SK-N-SH (cell line): ENCODE measurements around the gene MX1. TPM values are rescaled to one million over a fixed set of nuclear protein-coding genes. Genes with fewer than 3 reads are reported as not detected.

ENCODE experiments used
- CTCF ChIA-PET: fragments of 300-600, 350-600 bp; formaldehyde crosslinking; extraction: SDS; loops from one replicate; lab custom pipeline; 2021; lab: Yijun Ruan, JAX
- POLR2A ChIA-PET: fragments of 350-600 bp; sonication (Branson Sonifier 250); formaldehyde crosslinking; extraction: SDS; loops from one replicate; lab custom pipeline; 2020; ENCODE audit warnings: antibody characterized with exemption, inconsistent platforms; lab: Yijun Ruan, JAX
- DNase-seq: peaks from one replicate; pipeline ENCODE4 v3.0.0; 2012
- H2AFZ ChIP-seq: fragments of 200-600 bp; sonication (generic); 2 replicates; pipeline ENCODE4 v1.8.1; 2016; ENCODE audit warnings: antibody characterized with exemption, mild to moderate bottlenecking, low read depth
- H3F3A ChIP-seq: fragments of 200-600 bp; sonication (generic); replicated peaks from 2 replicates; pipeline ENCODE3; 2016; ENCODE audit warnings: antibody characterized with exemption, mild to moderate bottlenecking; ENCODE audit not compliant: insufficient read depth
- H3K27ac ChIP-seq, 2 experiments: fragments of 200-500 bp in 1 of 2; fragments of 200-600 bp in 1 of 2; sonication (Bioruptor generic) in 1 of 2; sonication (generic), shearing (Covaris generic) in 1 of 2; 2 replicates each; pipeline versions ENCODE4 v1.5.1 to v1.6.1; 2014 to 2016; ENCODE audit warnings: low read depth in 2 of 2, inconsistent platforms in 1 of 2, low read length in 1 of 2, mild to moderate bottlenecking in 1 of 2, mixed read lengths in 1 of 2
- H3K27me3 ChIP-seq: fragments of 200-600 bp; sonication (generic), shearing (Covaris generic); 2 replicates; pipeline ENCODE4 v1.6.1; 2016; ENCODE audit warnings: mixed run types; ENCODE audit not compliant: insufficient read depth
- H3K36me3 ChIP-seq, 2 experiments: fragments of 200-500 bp in 1 of 2; fragments of 200-600 bp in 1 of 2; sonication (Bioruptor generic) in 1 of 2; sonication (generic) in 1 of 2; replicated peaks in 1 of 2; 2 replicates each; pipeline versions ENCODE3 to v1.5.1; 2014 to 2016; ENCODE audit warnings: low read length in 1 of 2, mild to moderate bottlenecking in 1 of 2; ENCODE audit not compliant: insufficient read depth in 2 of 2, control insufficient read depth in 1 of 2
- H3K4me1 ChIP-seq, 2 experiments: fragments of 200-500 bp in 1 of 2; fragments of 200-600 bp in 1 of 2; sonication (Bioruptor generic) in 1 of 2; sonication (generic), shearing (Covaris generic) in 1 of 2; 2 replicates each; pipeline versions ENCODE4 v1.5.1 to v1.6.1; 2014 to 2016; ENCODE audit warnings: low read depth in 1 of 2, low read length in 1 of 2, mixed run types in 1 of 2; ENCODE audit not compliant: insufficient read depth in 2 of 2, control insufficient read depth in 1 of 2
- H3K4me2 ChIP-seq: fragments of 200-600 bp; sonication (generic), shearing (Covaris generic); 2 replicates; pipeline ENCODE4 v1.6.1; 2017; ENCODE audit warnings: mixed run types
- H3K4me3 ChIP-seq, 2 experiments: fragments of 200-500 bp in 1 of 2; fragments of 200-600 bp in 1 of 2; sonication (Bioruptor generic) in 1 of 2; sonication (generic), shearing (Covaris generic) in 1 of 2; 2 replicates each; pipeline versions ENCODE4 v1.5.1 to v1.8.1; 2014 to 2016; ENCODE audit warnings: low read depth in 2 of 2, inconsistent platforms in 1 of 2, low read length in 1 of 2, mild to moderate bottlenecking in 1 of 2, mixed read lengths in 1 of 2, moderate library complexity in 1 of 2
- H3K79me2 ChIP-seq: fragments of 200-600 bp; sonication (generic); 2 replicates; pipeline ENCODE4 v1.8.1; 2017; ENCODE audit warnings: mild to moderate bottlenecking; ENCODE audit not compliant: insufficient read depth
- H3K9ac ChIP-seq: fragments of 200-600 bp; sonication (generic); 2 replicates; pipeline ENCODE4 v1.6.1; 2017; ENCODE audit warnings: mixed run types
- H3K9me2 ChIP-seq: fragments of 200-600 bp; sonication (generic); 2 replicates; pipeline ENCODE4 v1.6.1; 2017; ENCODE audit warnings: mixed run types
- H3K9me3 ChIP-seq: fragments of 200-600 bp; sonication (generic); 2 replicates; pipeline ENCODE4 v1.6.1; 2017; ENCODE audit warnings: mixed run types, mild to moderate bottlenecking, moderate library complexity
- H4K20me1 ChIP-seq: fragments of 200-600 bp; sonication (generic); 2 replicates; pipeline ENCODE4 v1.6.1; 2017; ENCODE audit warnings: mild to moderate bottlenecking, mixed run types; ENCODE audit not compliant: insufficient read depth
- ELF1 ChIP-seq: IDR thresholded peaks from 2 replicates; pipeline ENCODE4 v1.4.0; 2012
- EZH2phosphoT487 ChIP-seq: fragments of 200-600 bp; sonication (generic); IDR thresholded peaks from 2 replicates; pipeline ENCODE4 v1.6.1; 2017; ENCODE audit warnings: low read depth, mixed run types, mild to moderate bottlenecking, antibody characterized with exemption, moderate library complexity, borderline replicate concordance
- FOXM1 ChIP-seq: IDR thresholded peaks from 2 replicates; pipeline ENCODE4 v1.4.0; 2012; ENCODE audit warnings: low read depth, mild to moderate bottlenecking
- GATA2 ChIP-seq: sonication (generic); formaldehyde crosslinking; IDR thresholded peaks from 2 replicates; pipeline ENCODE4 v1.5.0; 2020; ENCODE audit warnings: mild to moderate bottlenecking, missing genetic modification reagents
- JUND ChIP-seq: IDR thresholded peaks from 2 replicates; pipeline ENCODE4 v1.4.0; 2012
- MAX ChIP-seq: IDR thresholded peaks from 2 replicates; pipeline ENCODE4 v1.4.0; 2012; ENCODE audit warnings: low read depth
- MEF2A ChIP-seq: IDR thresholded peaks from 2 replicates; pipeline ENCODE4 v1.4.0; 2012; ENCODE audit warnings: low read depth, borderline replicate concordance
- MXI1 ChIP-seq: IDR thresholded peaks from 2 replicates; pipeline ENCODE4 v1.6.1; 2012; ENCODE audit warnings: mild to moderate bottlenecking, low read depth, low read length, improper control_type of control experiment
- PBX3 ChIP-seq: IDR thresholded peaks from 2 replicates; pipeline ENCODE4; 2012
- RAD21 ChIP-seq: IDR thresholded peaks from 2 replicates; pipeline ENCODE4 v1.6.1; 2012; ENCODE audit warnings: mild to moderate bottlenecking, low read length
- REST ChIP-seq: IDR thresholded peaks from 2 replicates; pipeline ENCODE4 v1.6.1; 2012; ENCODE audit warnings: mild to moderate bottlenecking, low read depth, low read length, moderate library complexity
- YY1 ChIP-seq: IDR thresholded peaks from 2 replicates; pipeline ENCODE4 v1.4.0; 2012; ENCODE audit warnings: low read depth, mild to moderate bottlenecking
- ZBTB33 ChIP-seq: IDR thresholded peaks from 2 replicates; pipeline ENCODE4 v1.4.0; 2012; ENCODE audit warnings: low read depth, borderline replicate concordance
- WGBS: methylation state at CpG from one replicate; pipeline ENCODE4 v1.1.6; 2017; ENCODE audit warnings: low lambda C conversion rate; 5-methylcytosine and 5-hydroxymethylcytosine counted together
- polyA plus RNA-seq, 3 experiments: library from polyadenylated mRNA; depleted of rRNA; stranded (reverse); fragments of >200 nt; gene quantifications; 2 replicates each; pipeline ENCODE4 v1.2.3, GENCODE V29; 2012

Gene MX1
- polyA plus RNA-seq, 1 of the 3 experiments (the other 2 are of a cell fraction): 1.9 TPM

GRCh38 chr21:41378849-41379248 is 47.2 kb upstream of the MX1 start:
- H3K4me1 ChIP-seq: no peaks in the 10 kb centered on the region
- no peak overlapping the region for H3K27ac ChIP-seq
- H4K20me1 ChIP-seq: no peaks in the 10 kb centered on the region
- no peak for DNase-seq
- H3K36me3 ChIP-seq: no peaks in the 10 kb centered on the region
- no peaks in the 10 kb centered on the region for H3K9me3 ChIP-seq
- WGBS: 35% methylated on average over 6 of the region's 8 CpGs
- no peak overlapping the region for H3K4me3 ChIP-seq
- H3K27me3 ChIP-seq: no peaks in the 10 kb centered on the region
- H3F3A ChIP-seq: no peaks in the 10 kb centered on the region
- H3K79me2 ChIP-seq: no peaks in the 10 kb centered on the region
- no peak overlapping the region for H2AFZ ChIP-seq
- H3K4me2 ChIP-seq: no peak overlapping the region
- CTCF ChIA-PET: no interaction called here
- TF ChIP-seq GATA2 (CRISPR knock-in tag) (no peak), PBX3 (no peak), ELF1 (no peak), MXI1 (no peak), REST (no peak), RAD21 (no peak), MAX (no peak), JUND (no peak), MEF2A (no peak), FOXM1 (no peak), YY1 (no peak)
- POLR2A ChIA-PET: no interaction called here
- no peaks in the 10 kb centered on the region for H3K9me2 ChIP-seq
- no peak overlapping the region for H3K9ac ChIP-seq

GRCh38 chr21:41379901-41380300 is 46.1 kb upstream of the MX1 start:
- H3K27me3 ChIP-seq: no peaks in the 10 kb centered on the region
- H3K9me3 ChIP-seq: no peaks in the 10 kb centered on the region
- H4K20me1 ChIP-seq: no peaks in the 10 kb centered on the region
- no peaks in the 10 kb centered on the region for H3K36me3 ChIP-seq
- H3K4me3 ChIP-seq: no peak overlapping the region
- 52% methylated on average over 11 of the region's 12 CpGs for WGBS
- no peaks in the 10 kb centered on the region for H3F3A ChIP-seq
- H2AFZ ChIP-seq: no peak overlapping the region
- ChIA-PET POLR2A (no interaction called here), CTCF (no interaction called here)
- H3K4me2 ChIP-seq: no peak overlapping the region
- DNase-seq: no peak
- TF ChIP-seq ZBTB33 (no peak), EZH2phosphoT487 (no peak)
- H3K27ac ChIP-seq: no peak overlapping the region
- H3K4me1 ChIP-seq: no peaks in the 10 kb centered on the region
- H3K9me2 ChIP-seq: no peaks in the 10 kb centered on the region
- H3K9ac ChIP-seq: no peak overlapping the region
- H3K79me2 ChIP-seq: no peaks in the 10 kb centered on the region
